Activated CD4-positive, alpha-beta T cell treated with anti-CD3 and anti-CD28 coated beads for 1 hour (primary cell): ENCODE measurements around the gene AFAP1.

ENCODE experiments used
- DNase-seq: peaks from one replicate; pipeline ENCODE4 v3.0.0-alpha.2; 2020

AFAP1 gene

GRCh38 chr4:7733801-7734650 is 205.6 kb downstream of the AFAP1 start:
- DNase-seq, result no peak

- no peak for DNase-seq
These were observed 206.5 kb downstream of the AFAP1 start for GRCh38 chr4:7733201-7733600.

DNA sequence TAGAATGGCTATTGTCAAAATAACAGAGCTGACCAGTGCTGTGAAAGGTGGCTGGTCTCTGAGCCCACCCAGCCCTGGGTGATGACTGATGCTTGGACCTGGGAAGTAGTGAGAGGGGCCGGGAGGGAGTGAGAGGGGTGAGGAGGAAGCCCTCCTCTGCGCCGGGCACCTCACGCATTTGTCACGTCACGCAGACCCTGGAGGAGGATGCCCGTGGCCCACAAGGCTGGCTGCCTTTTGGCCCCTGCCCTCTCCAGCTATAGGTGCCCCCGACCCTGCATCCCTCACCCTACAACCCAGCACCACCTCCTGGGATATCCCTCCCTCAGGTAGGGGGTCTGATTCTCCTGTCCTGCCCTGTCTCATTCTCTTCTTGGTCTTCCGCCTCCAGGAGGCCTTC is 207.4 kb downstream of the AFAP1 start:
- no peak for DNase-seq

DNA sequence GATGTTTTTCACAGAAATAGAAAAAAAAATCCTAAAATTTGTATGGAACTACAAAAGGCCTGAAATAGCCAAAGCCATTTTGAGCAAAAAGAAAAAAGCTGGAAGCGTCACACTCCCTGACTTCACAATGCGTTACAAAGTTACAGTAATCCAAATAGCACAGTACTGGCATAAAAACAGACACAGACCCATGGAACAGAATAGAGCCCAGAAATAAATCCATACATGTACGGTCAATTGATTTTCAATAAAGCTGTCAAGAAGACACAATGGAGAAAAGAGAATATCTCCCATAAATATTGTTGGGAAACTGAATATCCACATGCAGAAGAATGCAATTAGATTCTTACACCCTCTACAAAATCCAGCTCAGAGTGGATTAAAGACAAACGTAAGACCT is 208.2 kb downstream of the AFAP1 start:
- DNase-seq, result no peak

DNA sequence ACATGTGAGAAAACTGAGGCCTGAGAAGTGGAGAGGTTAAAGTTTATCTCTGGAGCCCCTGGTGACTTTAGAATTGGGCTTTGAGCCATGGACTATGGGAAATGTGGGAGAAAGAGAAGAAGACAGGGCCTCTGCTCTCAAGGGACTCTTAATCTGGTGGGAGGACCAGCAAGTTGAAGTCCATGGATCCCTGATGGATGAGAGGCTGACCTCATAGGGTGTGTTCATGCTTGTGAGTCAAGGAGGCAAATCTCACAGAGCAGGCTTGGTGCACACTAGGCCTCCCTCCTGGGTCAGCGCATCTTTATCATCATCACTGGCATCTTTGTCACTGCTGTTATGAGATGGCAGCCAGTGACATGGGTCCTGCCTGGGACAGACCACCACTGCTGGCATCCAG is 211.9 kb downstream of the AFAP1 start:
- DNase-seq, result no peak

- DNase-seq, result no peak
These were observed 212.8 kb downstream of the AFAP1 start for GRCh38 chr4:7726665-7727413.

GRCh38 chr4:7725951-7726350 is 213.7 kb downstream of the AFAP1 start:
- no peak for DNase-seq

DNA sequence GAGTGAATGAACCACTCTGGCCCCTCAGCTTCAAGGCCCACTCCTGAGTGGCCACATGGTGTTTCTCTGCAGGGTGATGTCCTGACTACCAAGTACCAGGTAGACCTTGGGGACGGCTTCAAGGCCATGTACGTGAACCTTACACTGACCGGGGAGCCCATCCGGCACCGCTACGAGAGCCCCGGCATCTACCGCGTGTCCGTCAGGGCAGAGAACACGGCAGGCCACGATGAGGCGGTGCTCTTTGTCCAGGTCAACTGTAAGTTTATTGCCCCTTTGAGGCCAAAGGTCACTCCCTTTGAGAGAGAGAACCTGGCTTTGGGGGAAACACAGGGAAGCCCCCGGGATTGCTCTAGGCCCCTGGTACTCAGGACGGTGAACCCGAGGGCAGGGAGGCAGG is 216.0 kb downstream of the AFAP1 start:
- DNase-seq, result no peak

GRCh38 chr4:7722766-7723387 is 216.8 kb downstream of the AFAP1 start:
- no peak for DNase-seq

GRCh38 chr4:7721984-7722551 is 217.6 kb downstream of the AFAP1 start:
- DNase-seq, result no peak

DNA sequence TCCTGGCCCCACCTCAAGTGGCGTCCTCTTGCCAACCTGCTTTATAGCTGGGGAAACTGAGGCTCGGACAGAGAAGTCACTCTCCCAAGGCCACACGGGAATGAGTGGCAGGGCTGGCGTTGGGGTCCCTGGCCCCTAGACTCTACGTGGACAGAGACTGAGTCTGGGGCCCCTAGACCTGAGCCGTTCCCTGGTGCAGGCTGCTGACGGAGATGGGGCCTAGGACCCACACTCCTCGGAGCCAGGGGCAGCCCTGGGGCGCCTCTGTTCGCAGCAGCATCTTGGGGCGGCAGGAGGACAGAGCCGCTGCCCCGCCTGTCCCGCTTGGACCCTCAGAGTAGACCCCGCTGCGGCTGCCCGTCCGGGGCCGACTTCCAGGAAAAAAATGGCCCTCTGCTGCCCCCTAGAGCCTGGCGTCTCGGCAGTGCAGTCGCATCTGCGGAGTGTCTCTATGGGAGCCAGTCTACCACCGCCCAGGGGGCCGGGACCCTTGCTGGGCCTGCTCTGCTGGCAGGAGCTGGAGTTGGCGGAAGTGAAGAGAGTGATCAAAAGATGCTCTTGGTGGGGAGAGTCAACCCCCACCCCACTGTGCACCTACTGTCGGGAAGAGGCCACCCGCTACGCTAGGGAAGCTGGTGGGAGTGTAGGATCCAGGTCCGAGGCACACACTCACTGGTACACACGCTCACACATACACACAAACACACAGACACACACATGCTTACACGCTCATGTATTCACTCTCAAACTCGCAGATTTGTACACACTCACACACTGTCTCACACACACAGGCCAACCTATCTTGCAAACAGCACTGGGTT is 220.1 kb downstream of the AFAP1 start:
- peak; percentile 42 for DNase-seq

GRCh38 chr4:7717946-7718490 is 221.6 kb downstream of the AFAP1 start:
- DNase-seq, result no peak

- no peak for DNase-seq
These were observed 222.5 kb downstream of the AFAP1 start for GRCh38 chr4:7717161-7717560.

DNA sequence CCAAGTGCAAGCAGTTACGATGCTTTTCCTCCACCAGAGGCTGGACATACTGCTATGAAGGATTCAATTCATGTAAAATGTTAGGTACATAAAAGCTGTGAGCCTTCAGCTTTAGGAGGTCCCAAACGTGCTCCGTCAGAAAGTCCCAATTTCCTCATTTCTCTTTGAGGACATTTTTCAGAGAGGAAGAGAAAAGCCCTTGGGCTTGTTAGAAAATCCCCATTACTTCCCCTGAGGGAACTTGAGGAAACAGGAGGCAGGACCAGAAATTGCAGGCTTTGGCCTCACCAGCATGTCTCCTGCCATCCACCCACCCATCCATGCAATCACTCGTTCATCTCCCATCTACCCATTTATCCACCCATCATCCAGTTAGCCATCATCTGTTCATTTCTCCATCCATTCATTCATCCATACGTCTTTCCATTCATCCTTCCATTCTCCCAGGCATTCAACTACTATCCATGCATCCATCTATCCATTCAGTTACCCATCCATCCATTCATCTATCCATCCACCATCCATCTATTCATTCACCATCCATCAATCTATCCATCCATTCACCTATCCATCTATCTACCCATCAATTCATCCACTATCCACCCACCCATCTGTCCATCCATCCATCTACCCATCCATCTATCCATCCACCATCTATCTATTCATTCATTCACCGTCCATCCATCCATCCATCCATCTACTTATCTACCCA is 223.5 kb downstream of the AFAP1 start:
- DNase-seq, result no peak

DNA sequence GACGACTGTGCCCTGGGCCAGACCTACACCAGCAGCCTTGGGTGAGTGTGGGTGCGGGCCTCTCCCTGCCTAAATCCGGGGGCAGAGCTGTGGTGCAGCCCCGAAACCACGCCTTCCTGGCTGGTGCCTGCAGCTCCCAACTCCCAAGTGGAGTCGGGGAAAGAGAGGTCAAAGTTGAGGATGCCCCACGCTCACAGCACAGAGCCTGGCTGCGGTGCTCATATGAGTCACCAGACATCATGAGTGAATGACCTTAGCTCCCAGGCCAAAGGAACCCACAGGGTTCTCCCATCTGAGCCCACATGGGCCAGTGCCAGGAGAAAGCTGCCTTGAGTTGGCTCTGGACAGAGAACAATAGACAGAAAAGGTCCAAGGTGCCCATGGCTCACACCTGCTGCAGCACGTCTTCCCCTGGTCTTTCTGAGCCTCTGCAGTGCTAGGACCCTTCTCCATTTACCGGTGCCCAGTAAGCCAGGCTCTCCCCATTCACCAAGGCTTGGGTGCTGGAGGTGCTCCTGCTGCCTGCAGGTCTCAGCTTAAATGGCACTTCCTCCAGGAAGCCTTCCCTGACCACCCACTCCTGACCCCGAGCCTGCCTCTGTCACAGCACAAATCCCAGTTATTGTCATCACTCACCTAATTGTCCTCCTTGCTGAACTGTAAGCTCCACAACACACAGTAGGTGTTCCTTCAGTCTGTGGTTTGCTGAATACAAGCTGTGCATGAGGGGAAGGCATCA is 224.2 kb downstream of the AFAP1 start:
- DNase-seq, result no peak

DNA sequence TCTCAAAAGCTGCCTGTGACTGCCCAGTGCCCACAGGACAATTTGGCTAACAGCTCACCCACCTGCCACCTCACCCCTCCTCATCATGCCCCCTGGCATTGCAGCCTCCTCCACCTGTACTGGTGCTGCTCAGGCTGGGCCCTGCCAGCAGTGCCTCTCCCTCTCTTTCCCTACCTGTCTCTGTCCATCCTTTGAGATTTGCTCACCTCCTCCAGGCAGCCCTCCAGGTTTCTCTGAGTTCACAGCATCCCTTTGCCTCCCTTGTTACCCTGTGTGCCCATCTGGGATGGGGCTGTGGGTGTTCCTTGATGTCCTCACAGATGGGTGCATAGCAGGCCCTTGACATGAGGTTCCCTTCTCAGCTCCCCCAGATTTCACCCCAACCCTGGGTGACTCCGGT is 224.9 kb downstream of the AFAP1 start:
- no peak for DNase-seq

DNA sequence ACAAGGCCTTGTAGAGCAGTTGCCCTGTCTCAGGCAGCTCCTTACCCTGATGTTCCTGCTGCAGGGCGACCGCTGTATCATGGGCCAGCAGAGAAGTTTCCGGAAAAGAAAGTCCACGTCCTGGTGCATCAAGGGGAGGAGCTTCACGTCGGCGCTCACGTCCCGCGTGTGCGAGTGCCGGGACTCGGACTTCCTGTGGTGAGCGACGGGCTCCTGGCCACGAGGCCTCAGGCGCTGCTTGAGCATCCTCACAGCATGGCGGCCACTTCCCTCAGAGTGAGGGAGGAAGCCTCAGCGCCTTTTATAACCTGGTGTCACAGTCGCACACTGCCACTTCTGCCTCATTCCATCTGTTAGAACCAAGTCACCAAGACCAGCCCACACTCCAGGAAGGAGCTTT is 225.5 kb downstream of the AFAP1 start:
- no peak for DNase-seq

DNA sequence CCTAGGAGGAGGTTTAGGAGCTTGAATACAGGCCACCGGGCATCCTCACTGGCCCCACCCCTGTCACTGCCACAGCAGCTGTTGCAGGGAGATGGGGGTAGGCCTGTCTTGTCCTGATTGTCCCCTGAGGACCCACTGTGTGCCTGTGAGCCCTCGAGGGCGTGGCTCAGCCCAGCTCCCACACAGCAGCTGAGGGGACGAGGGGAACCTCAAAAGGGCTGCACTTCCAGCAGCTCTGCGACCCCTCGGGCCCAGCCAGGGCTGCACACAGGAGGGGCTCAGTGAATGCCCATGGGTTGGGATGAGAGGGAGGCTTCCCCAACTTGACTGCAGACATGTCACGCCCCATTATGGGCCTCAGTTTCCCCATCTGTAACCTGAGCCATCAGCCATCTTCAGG is 225.9 kb downstream of the AFAP1 start:
- DNase-seq, result no peak

GRCh38 chr4:7712021-7712671 is 227.5 kb downstream of the AFAP1 start:
- no peak for DNase-seq

DNA sequence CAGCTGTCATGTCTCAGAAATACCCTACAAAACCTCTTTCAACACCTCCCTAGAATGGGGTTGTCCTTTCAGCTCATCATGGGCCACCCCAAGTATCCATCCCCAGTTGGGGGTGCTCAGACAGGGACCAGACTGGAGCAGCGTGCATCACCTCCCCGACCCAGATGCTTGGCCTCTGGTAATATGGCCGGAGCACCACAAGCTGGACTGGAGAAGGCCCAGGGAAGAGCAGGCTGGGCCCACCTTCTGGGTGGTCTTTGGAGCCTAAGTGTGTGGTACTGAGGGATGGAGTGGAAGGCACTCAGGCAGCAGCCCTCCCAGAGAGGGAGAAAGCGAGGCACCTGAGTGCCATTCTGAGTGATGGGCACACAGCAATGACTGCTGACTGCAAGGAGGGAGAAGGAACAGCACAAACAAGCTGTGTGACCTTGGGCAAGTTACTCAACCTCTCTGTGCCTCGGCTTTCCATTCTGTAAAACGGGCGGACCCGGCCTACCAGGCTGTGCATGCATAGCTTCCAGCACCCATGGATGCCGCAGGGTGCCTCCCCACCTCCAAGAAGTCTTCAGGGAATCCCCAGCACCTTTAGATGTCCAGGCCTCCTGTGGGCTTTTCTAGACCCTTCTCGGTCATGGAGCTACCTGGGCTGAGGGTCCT is 228.2 kb downstream of the AFAP1 start:
- DNase-seq, result no peak
